ENCODE measurements around the gene TMEM51.

TMEM51 gene

GRCh38 chr1:15139654-15140350 lies 13.7 kb upstream of the TMEM51 start:
- H3K27ac ChIP-seq (replicated peaks), result no peak overlapping the region
- no peak overlapping the region for H3K4me3 ChIP-seq (replicated peaks; ENCODE audit: insufficient read depth, low read length)
- no peak for TF ChIP-seq SPI1 (IDR thresholded peaks at IDR 0.05; ENCODE audit: borderline replicate concordance, low read depth)
- TF ChIP-seq REST (IDR thresholded peaks at IDR 0.05; ENCODE audit: insufficient replicate concordance, low read depth), result no peak
- TF ChIP-seq GABPA (IDR thresholded peaks at IDR 0.05; ENCODE audit: low read depth), result no peak
- no peak for TF ChIP-seq CTCF (IDR thresholded peaks at IDR 0.05; ENCODE audit: insufficient read depth, low read length)
- TF ChIP-seq POLR2AphosphoS5 (IDR thresholded peaks at IDR 0.05; ENCODE audit: low read depth), result no peak
- no peak for DNase-seq (ENCODE audit: low read depth in 1 of 2, low spot score in 1 of 2)
- no peaks in the 10 kb centered on the region for H3K27me3 ChIP-seq (ENCODE audit: insufficient read depth, poor library complexity, severe bottlenecking)

GRCh38 chr1:15141935-15142539 lies 11.5 kb upstream of the TMEM51 start:
- DNase-seq (ENCODE audit: low read depth in 1 of 2, low spot score in 1 of 2), result no peak
- no peaks in the 10 kb centered on the region for H3K27me3 ChIP-seq (ENCODE audit: insufficient read depth, poor library complexity, severe bottlenecking)
- H3K4me3 ChIP-seq (replicated peaks; ENCODE audit: insufficient read depth, low read length), result no peak overlapping the region
- no peak overlapping the region for H3K27ac ChIP-seq (replicated peaks)
- no peak for TF ChIP-seq REST (IDR thresholded peaks at IDR 0.05; ENCODE audit: insufficient replicate concordance, low read depth)

- no peak overlapping the region for H3K27ac ChIP-seq (replicated peaks)
- TF ChIP-seq REST (IDR thresholded peaks at IDR 0.05; ENCODE audit: insufficient replicate concordance, low read depth), result no peak
- no peak for TF ChIP-seq POLR2AphosphoS5 (IDR thresholded peaks at IDR 0.05; ENCODE audit: low read depth)
- no peak for TF ChIP-seq SPI1 (IDR thresholded peaks at IDR 0.05; ENCODE audit: borderline replicate concordance, low read depth)
- TF ChIP-seq GABPA (IDR thresholded peaks at IDR 0.05; ENCODE audit: low read depth), result no peak
- no peak for DNase-seq (ENCODE audit: low read depth in 1 of 2, low spot score in 1 of 2)
- H3K4me3 ChIP-seq (replicated peaks; ENCODE audit: insufficient read depth, low read length), result no peak overlapping the region
- no peaks in the 10 kb centered on the region for H3K27me3 ChIP-seq (ENCODE audit: insufficient read depth, poor library complexity, severe bottlenecking)
Measured at GRCh38 chr1:15145327-15145726, 8.2 kb upstream of the TMEM51 start.

GRCh38 chr1:15146142-15146680 lies 7.3 kb upstream of the TMEM51 start:
- no peak for TF ChIP-seq POLR2AphosphoS5 (IDR thresholded peaks at IDR 0.05; ENCODE audit: low read depth)
- TF ChIP-seq SPI1 (IDR thresholded peaks at IDR 0.05; ENCODE audit: borderline replicate concordance, low read depth), result no peak
- no peak for TF ChIP-seq REST (IDR thresholded peaks at IDR 0.05; ENCODE audit: insufficient replicate concordance, low read depth)
- TF ChIP-seq CTCF (IDR thresholded peaks at IDR 0.05; ENCODE audit: insufficient read depth, low read length), result no peak

More at GRCh38 chr1:15146142-15146680, 7.3 kb upstream of the TMEM51 start:
- peaks cover 5% of the 10 kb centered on the region for H3K27me3 ChIP-seq (ENCODE audit: insufficient read depth, poor library complexity, severe bottlenecking)
- H3K27ac ChIP-seq (replicated peaks), result no peak overlapping the region
- H3K4me3 ChIP-seq (replicated peaks; ENCODE audit: insufficient read depth, low read length), result no peak overlapping the region
- no peak for DNase-seq (ENCODE audit: low read depth in 1 of 2, low spot score in 1 of 2)
